CD4-positive, alpha-beta memory T cell (primary cell): ENCODE measurements around the gene HPSE2. TPM values are rescaled to one million over a fixed set of nuclear protein-coding genes. Genes with fewer than 3 reads are reported as not detected.

Source experiments
- CTCF ChIA-PET: fragments of 350-600 bp; sonication (Branson Sonifier 250); formaldehyde crosslinking; loops from one replicate; lab custom pipeline; 2021; ENCODE audit warnings: inconsistent platforms; ENCODE audit not compliant: partially characterized antibody; lab: Charles Lee
- POLR2A ChIA-PET: fragments of 350-600 bp; sonication (Branson Sonifier 250); formaldehyde crosslinking; loops from one replicate; lab custom pipeline; 2021; ENCODE audit not compliant: partially characterized antibody; lab: Charles Lee
- DNase-seq, 5 donors: peaks; one replicate each; pipeline versions ENCODE4 v3.0.0 to v3.0.0-alpha.2; 2020 to 2022; ENCODE audit warnings: mixed read lengths in 1 of 5
- H3K27ac ChIP-seq: one replicate; pipeline ENCODE4 v1.7.0; 2013; ENCODE audit warnings: low read depth, low read length
- H3K27me3 ChIP-seq: 2 replicates; pipeline ENCODE4 v1.7.0; 2013; ENCODE audit warnings: mild to moderate bottlenecking, low read length, moderate library complexity; ENCODE audit not compliant: insufficient read depth
- H3K36me3 ChIP-seq: 2 replicates; pipeline ENCODE4 v1.7.0; 2013; ENCODE audit warnings: mild to moderate bottlenecking, low read length, moderate library complexity; ENCODE audit not compliant: insufficient read depth
- H3K4me1 ChIP-seq: 2 replicates; pipeline ENCODE4 v1.7.0; 2013; ENCODE audit warnings: mild to moderate bottlenecking, low read length, moderate library complexity; ENCODE audit not compliant: insufficient read depth
- H3K4me3 ChIP-seq, 2 donors: one replicate each; pipeline ENCODE4 v1.7.0; 2013; ENCODE audit warnings: low read length in 2 of 2, mild to moderate bottlenecking in 1 of 2
- H3K9me3 ChIP-seq, 2 donors: one replicate each; pipeline ENCODE4 v1.7.0; 2013; ENCODE audit warnings: low read length in 2 of 2, control low read depth in 1 of 2; ENCODE audit not compliant: control insufficient read depth in 1 of 2
- H3K27ac Mint-ChIP-seq, 7 donors: one replicate each; pipeline ENCODE4 v1.8.0; 2020 to 2021; ENCODE audit warnings: mixed read lengths in 7 of 7, mild to moderate bottlenecking in 6 of 7, inconsistent platforms in 3 of 7, moderate library complexity in 3 of 7
- H3K27me3 Mint-ChIP-seq, 2 donors: one replicate each; pipeline ENCODE4 v1.8.0; 2020 to 2021; ENCODE audit warnings: mixed read lengths in 2 of 2
- H3K36me3 Mint-ChIP-seq, 2 donors: one replicate each; pipeline ENCODE4 v1.8.0; 2020 to 2021; ENCODE audit warnings: mixed read lengths in 2 of 2, inconsistent platforms in 1 of 2, mild to moderate bottlenecking in 1 of 2
- H3K4me1 Mint-ChIP-seq, 4 donors: one replicate each; pipeline ENCODE4 v1.8.0; 2020 to 2021; ENCODE audit warnings: mixed read lengths in 4 of 4, mild to moderate bottlenecking in 1 of 4
- H3K4me3 Mint-ChIP-seq, 8 donors: one replicate each; pipeline ENCODE4 v1.8.0; 2020 to 2021; ENCODE audit warnings: mixed read lengths in 8 of 8, mild to moderate bottlenecking in 7 of 8, moderate library complexity in 6 of 8, inconsistent platforms in 3 of 8
- H3K9me3 Mint-ChIP-seq, 8 donors: one replicate each; pipeline ENCODE4 v1.8.0; 2020 to 2021; ENCODE audit warnings: mixed read lengths in 8 of 8, mild to moderate bottlenecking in 5 of 8, inconsistent platforms in 3 of 8, moderate library complexity in 1 of 8
- intact Hi-C: fragments of 100-400 bp; cut with micrococcal nuclease; formaldehyde crosslinking; loops from one replicate; pipeline ENCODE4 v1.15.1; 2023
- polyA plus RNA-seq, 2 donors: library from polyadenylated mRNA; unstranded; fragments of 300-500 nt; fragmentation: Illumina TruSeq; gene quantifications; one replicate each; pipeline ENCODE4 v1.2.3, GENCODE V29; 2021
- total RNA-seq, 2 experiments: library from RNA; stranded (reverse); gene quantifications; one replicate each; pipeline ENCODE4 v1.2.3, GENCODE V29; 2021

HPSE2 gene
- total and polyA plus RNA-seq, 4 experiments from 2014 or later: 0.09 to 0.12 TPM; not detected in 2

GRCh38 chr10:99115703-99116102, 119.9 kb downstream of the HPSE2 start:
- Mint-ChIP-seq H3K27me3 (peaks cover 0 to 3% of the 10 kb centered on the region in 2 donors), H3K4me3 (no peak overlapping the region), H3K36me3 (no peaks in the 10 kb centered on the region), H3K9me3 (peaks cover 0 to 6% (median 2%) of the 10 kb centered on the region in 8 donors), H3K4me1 (no peaks in the 10 kb centered on the region), H3K27ac (no peak overlapping the region)
- CTCF ChIA-PET: no interaction called here
- no peak for DNase-seq
- intact Hi-C loops: no loop called here
- Histone ChIP-seq H3K27me3 (no peaks in the 10 kb centered on the region), H3K4me1 (no peaks in the 10 kb centered on the region), H3K27ac (no peak overlapping the region), H3K4me3 (no peak overlapping the region), H3K9me3 (no peaks in the 10 kb centered on the region), H3K36me3 (no peaks in the 10 kb centered on the region)
- POLR2A ChIA-PET: no interaction called here

DNA sequence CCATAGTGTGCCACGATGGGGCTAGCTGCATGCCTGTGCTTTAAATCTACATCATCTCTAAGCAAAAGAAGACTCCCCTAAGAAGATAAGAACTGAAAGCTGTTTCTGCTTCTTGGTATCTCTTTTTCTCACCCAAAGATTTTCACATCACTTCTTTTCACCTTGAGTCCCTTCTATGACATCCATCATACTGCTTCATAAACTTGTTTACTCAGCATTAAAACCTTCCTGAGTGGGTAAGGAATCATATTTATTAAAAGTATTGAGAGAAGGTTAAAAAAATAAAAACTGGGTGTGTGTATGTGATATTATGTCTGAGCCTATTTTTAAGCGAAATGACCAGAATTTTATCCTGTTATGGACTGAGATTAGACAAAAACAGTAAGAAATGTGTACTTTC, 150.3 kb downstream of the HPSE2 start:
- Histone ChIP-seq H3K4me1 (no peaks in the 10 kb centered on the region), H3K36me3 (no peaks in the 10 kb centered on the region), H3K4me3 (no peak overlapping the region), H3K27me3 (no peaks in the 10 kb centered on the region), H3K27ac (no peak overlapping the region), H3K9me3 (no peaks in the 10 kb centered on the region)
- POLR2A ChIA-PET: no interaction called here
- intact Hi-C loops: no loop called here
- DNase-seq: no peak
- Mint-ChIP-seq H3K9me3 (peaks cover 0 to 8% (median 1%) of the 10 kb centered on the region in 8 donors), H3K4me3 (no peak overlapping the region), H3K4me1 (no peaks in the 10 kb centered on the region), H3K36me3 (no peaks in the 10 kb centered on the region), H3K27ac (no peak overlapping the region), H3K27me3 (no peaks in the 10 kb centered on the region)
- CTCF ChIA-PET: no interaction called here

DNA sequence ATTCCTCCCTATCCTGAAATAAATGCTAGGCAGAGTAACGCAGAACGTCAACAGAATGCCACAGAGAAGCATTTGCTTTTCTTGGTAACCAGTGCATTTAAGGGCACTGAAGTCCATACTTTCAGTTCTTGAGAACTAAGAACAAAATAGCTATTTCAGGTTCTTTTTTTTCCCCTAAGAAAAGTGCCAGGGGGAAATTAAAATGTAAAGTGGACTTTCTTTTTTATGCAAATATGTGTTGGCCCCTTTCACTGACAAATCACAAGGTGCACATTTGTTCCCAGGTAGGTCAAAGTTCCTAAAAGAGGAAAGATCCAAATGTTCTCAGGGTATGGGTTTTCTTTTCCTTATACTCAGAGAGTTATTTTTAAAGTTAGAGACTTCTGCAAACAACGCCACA, 151.5 kb downstream of the HPSE2 start:
- H3K36me3 ChIP-seq: no peaks in the 10 kb centered on the region
- no peaks in the 10 kb centered on the region for H3K27me3 ChIP-seq
- H3K4me1 ChIP-seq: no peaks in the 10 kb centered on the region
- Mint-ChIP-seq H3K9me3 (peaks cover 0 to 8% (median 1%) of the 10 kb centered on the region in 8 donors), H3K4me1 (no peaks in the 10 kb centered on the region), H3K27me3 (no peaks in the 10 kb centered on the region), H3K4me3 (no peak overlapping the region), H3K36me3 (no peaks in the 10 kb centered on the region), H3K27ac (no peak overlapping the region)
- H3K27ac ChIP-seq: no peak overlapping the region
- no peaks in the 10 kb centered on the region for H3K9me3 ChIP-seq
- DNase-seq: no peak
- intact Hi-C loops: no loop called here
- no peak overlapping the region for H3K4me3 ChIP-seq
- ChIA-PET CTCF (interaction anchor here (0.7 kb wide), 1 partner anchor 90 kb away, joined by 4 read pairs; no protein-coding TSS in a partner anchor), POLR2A (no interaction called here)

DNA sequence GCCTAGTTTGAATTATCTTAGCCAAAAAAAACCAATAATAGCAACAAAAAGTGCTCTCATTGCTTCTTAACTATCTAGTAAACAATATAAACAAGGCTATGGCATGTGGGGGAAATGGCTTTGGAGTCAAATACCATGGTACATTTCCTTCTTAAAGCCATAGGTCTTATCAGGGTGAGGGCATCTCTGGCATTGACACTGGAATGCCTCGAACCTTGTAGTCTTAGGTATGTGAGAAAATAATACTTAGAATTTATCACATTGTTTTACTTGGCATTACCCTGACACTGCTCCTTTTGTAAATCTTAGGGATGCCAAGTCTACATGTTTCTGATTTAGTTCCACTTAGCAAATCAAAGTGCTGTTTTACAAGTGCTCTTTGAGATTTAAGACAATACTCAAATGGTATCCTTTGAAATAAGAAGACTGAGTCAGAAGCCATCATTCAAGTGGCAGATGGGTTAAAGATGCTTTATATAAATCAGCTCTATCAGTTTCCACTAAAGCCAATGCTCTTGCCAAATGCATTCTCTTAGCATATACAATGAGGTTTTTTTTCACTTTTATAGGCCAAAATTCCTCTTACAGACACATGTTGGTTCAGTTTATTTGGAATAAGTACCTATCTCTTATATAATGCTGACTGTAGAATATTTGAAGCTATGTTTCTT, 155.2 kb downstream of the HPSE2 start:
- Histone ChIP-seq H3K4me3 (no peak overlapping the region), H3K9me3 (no peaks in the 10 kb centered on the region), H3K4me1 (no peaks in the 10 kb centered on the region), H3K27me3 (no peaks in the 10 kb centered on the region), H3K27ac (no peak overlapping the region), H3K36me3 (no peaks in the 10 kb centered on the region)
- Mint-ChIP-seq H3K4me1 (no peaks in the 10 kb centered on the region), H3K36me3 (no peaks in the 10 kb centered on the region), H3K9me3 (peaks cover 0 to 4% (median 3%) of the 10 kb centered on the region in 8 donors), H3K4me3 (no peak overlapping the region), H3K27ac (no peak overlapping the region), H3K27me3 (peaks cover 0 to 3% of the 10 kb centered on the region in 2 donors)
- no peak for DNase-seq
- CTCF ChIA-PET: no interaction called here
- intact Hi-C loops: no loop called here
- POLR2A ChIA-PET: no interaction called here

DNA sequence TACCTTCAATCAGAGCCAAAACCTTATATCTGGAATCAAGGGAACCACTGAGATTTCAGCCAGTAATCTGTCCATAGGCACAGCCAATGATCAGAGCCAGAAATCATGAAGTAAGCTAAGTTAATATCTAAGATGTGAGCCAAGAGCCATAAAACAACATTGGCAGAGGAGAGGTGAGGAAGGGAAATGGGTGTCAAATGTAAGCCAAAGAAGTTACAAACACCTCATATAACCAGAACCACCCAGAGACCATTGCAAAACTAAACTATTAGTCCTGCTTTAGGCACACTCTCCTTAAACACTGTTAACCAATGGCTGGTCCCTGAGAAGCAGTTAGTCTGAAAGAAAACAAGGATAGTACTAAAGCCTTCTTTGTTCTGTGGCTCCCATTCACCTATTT, 173.1 kb downstream of the HPSE2 start:
- no peaks in the 10 kb centered on the region for H3K27me3 ChIP-seq
- Mint-ChIP-seq H3K27me3 (no peaks in the 10 kb centered on the region), H3K4me1 (no peaks in the 10 kb centered on the region), H3K27ac (no peak overlapping the region), H3K4me3 (no peak overlapping the region), H3K36me3 (no peaks in the 10 kb centered on the region), H3K9me3 (peaks cover 0 to 8% (median 0%) of the 10 kb centered on the region in 8 donors)
- CTCF ChIA-PET: no interaction called here
- H3K36me3 ChIP-seq: no peaks in the 10 kb centered on the region
- no peak for DNase-seq
- POLR2A ChIA-PET: no interaction called here
- no peak overlapping the region for H3K27ac ChIP-seq
- intact Hi-C loops: no loop called here
- H3K4me1 ChIP-seq: no peaks in the 10 kb centered on the region
- no peak overlapping the region for H3K4me3 ChIP-seq
- H3K9me3 ChIP-seq: no peaks in the 10 kb centered on the region

- DNase-seq: no peak
- Histone ChIP-seq H3K4me3 (no peak overlapping the region), H3K4me1 (no peaks in the 10 kb centered on the region), H3K27ac (no peak overlapping the region), H3K27me3 (no peaks in the 10 kb centered on the region), H3K9me3 (no peaks in the 10 kb centered on the region), H3K36me3 (no peaks in the 10 kb centered on the region)
- POLR2A ChIA-PET: no interaction called here
- Mint-ChIP-seq H3K4me1 (no peaks in the 10 kb centered on the region), H3K27me3 (no peaks in the 10 kb centered on the region), H3K27ac (no peak overlapping the region), H3K4me3 (no peak overlapping the region), H3K36me3 (no peaks in the 10 kb centered on the region), H3K9me3 (peaks cover 0 to 12% (median under 1%) of the 10 kb centered on the region in 8 donors)
- intact Hi-C loops: no loop called here
- CTCF ChIA-PET: no interaction called here
Measured at GRCh38 chr10:99058762-99059161, 176.9 kb downstream of the HPSE2 start.

DNA sequence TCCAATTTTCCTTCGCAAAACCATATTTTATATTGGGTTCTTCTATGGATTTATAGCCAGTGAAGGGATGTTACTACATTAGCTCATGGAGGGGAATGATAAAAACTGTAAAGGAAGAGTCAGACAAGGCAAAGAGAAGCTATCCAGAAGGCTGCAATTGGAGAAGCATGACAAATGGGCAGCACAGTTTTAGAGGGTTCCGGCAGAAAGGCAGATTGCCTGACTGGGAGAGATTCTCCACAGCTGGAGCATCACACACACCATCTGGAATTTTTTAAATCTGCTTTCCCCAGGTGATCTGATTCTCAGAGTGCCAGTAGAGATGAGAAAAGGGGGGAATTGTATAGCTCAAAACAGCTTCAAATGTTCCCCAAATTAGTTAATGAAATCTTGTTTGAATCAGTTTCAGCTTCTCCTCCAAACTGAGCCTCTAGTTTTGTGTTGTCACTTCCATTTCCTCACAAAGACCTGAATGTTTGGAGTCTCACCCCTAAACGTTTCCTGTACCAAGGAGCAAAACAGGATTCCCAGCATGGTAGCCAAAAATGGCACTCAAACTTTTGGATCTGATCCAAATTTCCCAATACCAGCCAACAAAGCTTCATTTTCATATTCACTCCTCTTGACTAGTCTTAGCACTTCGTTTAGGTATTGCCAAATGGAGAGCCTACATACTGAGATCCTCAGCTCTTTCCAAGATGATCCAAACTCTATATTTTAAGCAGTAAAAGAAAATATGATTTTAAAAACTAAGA, 177.5 kb downstream of the HPSE2 start:
- Mint-ChIP-seq H3K36me3 (no peaks in the 10 kb centered on the region), H3K27ac (no peak overlapping the region)
- intact Hi-C loops: no loop called here

More for the DNA sequence above, 177.5 kb downstream of the HPSE2 start:
- DNase-seq: no peak
- H3K4me3 Mint-ChIP-seq: no peak overlapping the region
- Histone ChIP-seq H3K9me3 (no peaks in the 10 kb centered on the region), H3K27ac (no peak overlapping the region), H3K4me3 (no peak overlapping the region), H3K27me3 (no peaks in the 10 kb centered on the region), H3K4me1 (no peaks in the 10 kb centered on the region), H3K36me3 (no peaks in the 10 kb centered on the region)
- H3K27me3 Mint-ChIP-seq: no peaks in the 10 kb centered on the region
- no peaks in the 10 kb centered on the region for H3K4me1 Mint-ChIP-seq
- ChIA-PET CTCF (no interaction called here), POLR2A (no interaction called here)
- peaks cover 0 to 12% (median under 1%) of the 10 kb centered on the region in 8 donors for H3K9me3 Mint-ChIP-seq
